GM18505 (cell line): ENCODE measurements around the gene RC3H1.
"Not testable (repeated sequence)": the region's sequence is repeated elsewhere in the genome, so short reads cannot be mapped to it uniquely, and the experiment has no call there.

Experiments used
- ATAC-seq: cut with Tn5 transposase; IDR thresholded peaks from one replicate; pipeline ENCODE4 v1.9.1; 2021; ENCODE audit not compliant: unreplicated experiment
- POLR2A ChIP-seq: IDR thresholded peaks from 4 replicates; pipeline ENCODE4 v1.6.1; 2011; ENCODE audit warnings: borderline replicate concordance; ENCODE audit not compliant: insufficient read depth, insufficient read length; ENCODE audit errors: extremely low read depth

Gene RC3H1

GRCh38 chr1:173948594-173948993 lies 73.6 kb downstream of the RC3H1 start:
- no peak for ATAC-seq
- no peak for TF ChIP-seq POLR2A

GRCh38 chr1:173946380-173946921 lies 75.7 kb downstream of the RC3H1 start:
- TF ChIP-seq POLR2A, result no peak
- no peak for ATAC-seq

DNA sequence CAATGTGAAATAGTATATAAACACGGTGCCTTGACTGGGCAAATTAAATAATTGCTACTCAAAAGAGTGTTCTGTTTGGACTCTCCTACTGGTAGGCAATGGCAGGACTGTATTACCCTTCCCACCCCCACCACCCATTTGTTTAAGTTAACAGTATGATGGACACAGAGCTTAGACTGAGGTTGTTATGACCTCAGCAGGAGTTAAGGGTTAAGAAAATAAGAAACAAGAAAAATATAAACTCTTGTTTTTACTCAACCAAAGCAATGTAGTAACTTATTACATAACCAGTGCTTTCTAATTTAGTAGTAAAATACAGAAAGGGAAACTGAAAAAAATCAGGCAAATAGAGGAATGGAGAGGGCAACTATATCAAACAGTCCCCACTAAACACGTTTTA lies 85.1 kb downstream of the RC3H1 start:
- no peak for TF ChIP-seq POLR2A
- ATAC-seq, result no peak

- ATAC-seq, result no peak
- no peak for TF ChIP-seq POLR2A
Measured at GRCh38 chr1:173934440-173934839, 87.7 kb downstream of the RC3H1 start.

GRCh38 chr1:173930541-173930940 lies 91.6 kb downstream of the RC3H1 start:
- ATAC-seq, result not testable (repeated sequence)

DNA sequence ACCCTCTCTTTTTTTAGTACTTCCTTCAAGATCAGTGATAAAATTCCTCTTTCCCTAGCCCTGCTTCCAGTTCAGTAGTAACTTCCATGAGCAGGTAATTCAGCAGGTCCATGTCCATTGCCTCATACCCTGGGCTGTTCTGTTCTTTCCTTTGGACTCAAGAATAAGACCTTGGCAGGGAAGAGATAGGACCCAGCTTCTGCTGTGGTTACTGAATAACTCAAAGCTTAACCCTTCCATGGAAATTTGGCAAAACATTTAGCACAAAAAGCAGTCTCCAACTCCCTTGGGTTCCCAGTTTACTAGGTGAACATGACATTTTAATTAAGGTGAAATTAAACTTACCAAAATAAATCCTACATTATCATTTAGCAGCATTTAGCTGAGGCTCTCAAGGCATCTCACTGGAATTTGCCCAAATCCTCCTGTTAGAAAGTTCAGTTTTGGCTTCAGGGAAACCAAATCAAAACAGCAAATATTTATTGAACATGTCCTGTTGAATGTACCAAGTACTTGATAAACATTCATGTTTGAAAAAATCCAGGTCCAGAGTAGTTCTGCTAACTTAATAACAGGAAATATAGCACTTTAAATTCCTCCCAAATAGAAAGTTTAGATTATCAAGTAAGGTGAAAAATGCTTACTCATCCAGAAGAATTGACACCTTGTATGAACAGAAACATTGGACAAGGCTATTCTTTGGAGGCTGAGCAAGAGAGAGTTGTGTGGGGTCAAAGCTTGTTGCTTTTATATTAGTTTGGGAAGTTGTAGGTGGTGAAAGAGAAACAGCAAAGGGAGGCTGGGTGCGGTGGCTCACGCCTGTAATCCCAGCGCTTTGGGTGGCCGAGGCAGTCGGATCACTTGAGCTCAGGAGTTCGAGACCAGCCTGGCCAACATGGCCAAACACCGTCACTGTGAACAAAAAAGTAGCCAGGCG lies 96.6 kb downstream of the RC3H1 start:
- ATAC-seq, result no peak
- TF ChIP-seq POLR2A, result no peak

DNA sequence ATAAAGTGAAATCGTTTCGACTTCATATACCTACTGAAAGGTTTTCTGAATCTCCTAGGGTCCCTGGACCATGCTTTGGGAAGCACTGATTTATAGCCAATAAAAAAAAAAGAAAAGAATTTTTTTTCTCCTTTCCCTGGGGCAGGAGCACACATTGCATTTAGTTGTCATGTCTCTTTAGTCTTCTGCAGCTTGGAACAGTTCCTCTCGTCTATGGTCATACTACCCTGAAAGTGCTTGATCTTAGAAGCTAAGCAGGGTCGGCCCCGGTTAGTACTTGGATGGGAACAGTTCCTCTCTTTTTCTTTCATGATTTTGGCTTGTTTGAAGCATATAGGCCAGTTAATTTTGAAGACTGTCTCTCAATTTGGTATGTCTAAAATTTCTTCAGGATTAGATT lies 101.3 kb downstream of the RC3H1 start:
- TF ChIP-seq POLR2A, result no peak
- ATAC-seq, result no peak

GRCh38 chr1:173917635-173918493 lies 104.3 kb downstream of the RC3H1 start:
- no peak for ATAC-seq
- TF ChIP-seq POLR2A, result no peak

DNA sequence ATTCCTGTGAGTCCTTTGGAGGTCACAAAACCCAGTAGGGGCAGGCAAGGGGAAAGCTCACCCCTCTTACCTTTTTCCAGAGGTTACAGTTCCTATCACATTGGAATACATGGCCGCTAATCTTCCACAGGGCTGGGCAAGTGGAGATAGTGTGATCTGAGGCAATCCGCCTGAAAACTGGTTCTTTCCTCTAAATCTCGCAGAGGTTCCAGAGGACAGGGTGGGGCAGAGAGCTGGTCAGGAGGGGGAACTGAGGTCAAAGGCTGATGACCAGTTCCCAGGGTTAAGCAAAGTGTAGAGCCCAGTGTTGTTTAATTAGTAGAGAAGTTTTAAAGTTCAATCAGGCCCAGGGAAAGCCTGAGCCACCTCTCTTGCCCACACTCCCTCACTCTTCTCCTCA lies 105.0 kb downstream of the RC3H1 start, which contains the start of gene SERPINC1:
SERPINC1 (minus strand) TSS at position 179 of the 400 bp plus-strand sequence; CDS start at position 111, 68 bp downstream.
- no peak for TF ChIP-seq POLR2A
- no peak for ATAC-seq

- no peak for TF ChIP-seq POLR2A
- ATAC-seq, result no peak
Measured at GRCh38 chr1:173916667-173917066, 105.5 kb downstream of the RC3H1 start.

- no peak for TF ChIP-seq POLR2A
- no peak for ATAC-seq
Measured at GRCh38 chr1:173915596-173915995, 106.6 kb downstream of the RC3H1 start.

GRCh38 chr1:173914366-173914871 lies 107.7 kb downstream of the RC3H1 start:
- no peak for ATAC-seq
- no peak for TF ChIP-seq POLR2A

DNA sequence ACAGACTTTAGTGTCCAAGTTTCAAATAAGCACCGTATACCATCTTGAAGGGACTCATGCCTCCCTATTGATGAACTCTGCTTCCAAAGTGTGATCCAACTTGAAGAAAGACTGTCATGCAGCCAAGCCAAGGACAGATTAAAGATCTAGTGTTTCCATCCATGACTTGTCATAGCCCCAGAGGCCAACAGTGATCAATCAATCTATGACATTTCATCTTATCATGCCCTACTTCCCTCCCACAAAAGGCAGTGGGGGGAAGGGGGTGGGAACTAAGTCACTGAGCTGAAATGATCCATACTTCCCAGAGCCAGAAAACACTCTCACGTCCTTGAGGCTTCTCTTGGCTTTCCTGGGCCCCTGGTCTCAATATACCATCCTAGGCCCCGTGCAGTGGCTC lies 109.0 kb downstream of the RC3H1 start:
- no peak for ATAC-seq
- no peak for TF ChIP-seq POLR2A

DNA sequence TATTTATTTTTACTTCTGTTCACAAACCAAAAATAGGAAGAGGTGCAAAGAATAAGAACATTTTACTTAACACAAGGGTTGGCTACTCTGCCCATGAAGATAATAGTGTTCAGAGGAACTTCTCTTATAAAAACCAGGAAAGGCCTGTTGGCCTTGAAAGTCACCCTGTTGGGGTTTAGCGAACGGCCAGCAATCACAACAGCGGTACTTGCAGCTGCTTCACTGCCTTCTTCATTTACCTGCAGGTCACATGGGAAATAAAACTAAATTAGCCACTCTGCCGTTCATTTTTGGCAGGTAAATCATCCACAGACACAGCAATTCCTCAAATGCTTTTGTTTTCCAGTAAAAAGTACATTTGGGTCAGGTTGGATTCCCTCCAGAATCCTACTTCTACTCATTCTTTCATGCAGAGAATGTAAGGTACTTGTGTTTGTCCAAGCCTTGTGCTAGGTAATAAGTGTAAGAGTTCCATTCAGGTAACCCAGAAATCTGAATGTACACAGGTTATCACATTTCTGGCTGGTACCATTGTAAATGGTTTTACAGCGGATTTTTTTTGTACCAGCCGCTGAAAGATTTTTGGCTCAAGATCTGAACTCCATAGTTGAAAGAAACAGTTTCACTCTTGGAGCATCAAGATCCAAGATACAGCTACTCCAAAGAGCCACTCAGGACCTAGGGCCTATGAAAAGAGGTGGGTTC lies 118.2 kb downstream of the RC3H1 start:
- no peak for TF ChIP-seq POLR2A
- ATAC-seq, result no peak
